CD14-positive monocyte (primary cell): ENCODE measurements around the gene TSPAN31. TPM values are rescaled to one million over a fixed set of nuclear protein-coding genes. Genes with fewer than 3 reads are reported as not detected.

Experiments
- DNase-seq, 3 donors: peaks; one replicate each; pipeline ENCODE4 v3.0.0-alpha.2; 2011 to 2022
- H2AFZ ChIP-seq: 2 replicates; pipeline ENCODE4 v1.6.0; 2012; ENCODE audit warnings: mild to moderate bottlenecking, low read depth, low read length, inconsistent platforms; ENCODE audit not compliant: insufficient read depth, poor library complexity, severe bottlenecking
- H3K27ac ChIP-seq, 2 donors: 1 replicate in 1 of 2; 2 replicates in 1 of 2; pipeline ENCODE4 v1.5.1; 2012 to 2013; ENCODE audit warnings: low read length in 2 of 2, control low read depth in 1 of 2, inconsistent platforms in 1 of 2, low read depth in 1 of 2, mild to moderate bottlenecking in 1 of 2
- H3K27me3 ChIP-seq, 2 donors: one replicate each; pipeline versions ENCODE4 v1.6.0 to v1.6.1; 2011 to 2013; ENCODE audit warnings: low read length in 2 of 2; ENCODE audit not compliant: control insufficient read depth in 2 of 2, insufficient read depth in 2 of 2
- H3K36me3 ChIP-seq, 2 donors: replicated peaks in 1 of 2; 1 replicate in 1 of 2; 2 replicates in 1 of 2; pipeline versions ENCODE4 v1.5.1 to v1.6.1; 2012 to 2013; ENCODE audit warnings: low read length in 2 of 2, control low read depth in 1 of 2, inconsistent platforms in 1 of 2, mild to moderate bottlenecking in 1 of 2; ENCODE audit not compliant: insufficient read depth in 2 of 2, control insufficient read depth in 1 of 2
- H3K4me1 ChIP-seq, 2 donors: 1 replicate in 1 of 2; 2 replicates in 1 of 2; pipeline versions ENCODE4 v1.5.1 to v1.6.1; 2012 to 2013; ENCODE audit warnings: low read length in 2 of 2, control low read depth in 1 of 2, inconsistent platforms in 1 of 2, mild to moderate bottlenecking in 1 of 2, moderate library complexity in 1 of 2; ENCODE audit not compliant: insufficient read depth in 2 of 2, control insufficient read depth in 1 of 2
- H3K4me2 ChIP-seq: replicated peaks from 2 replicates; pipeline ENCODE3; 2012; ENCODE audit warnings: low read length, moderate library complexity, mild to moderate bottlenecking; ENCODE audit not compliant: poor library complexity, severe bottlenecking; ENCODE audit errors: extremely low read depth
- H3K4me3 ChIP-seq, 3 experiments: fragments of 200-600 bp in 1 of 3; sonication (generic) in 1 of 3; replicated peaks in 1 of 3; 1 replicate in 2 of 3; 2 replicates in 1 of 3; pipeline ENCODE4 v1.5.1; 2011 to 2013; ENCODE audit warnings: low read length in 3 of 3, mild to moderate bottlenecking in 3 of 3, control low read depth in 2 of 3, low read depth in 2 of 3, inconsistent platforms in 1 of 3, moderate library complexity in 1 of 3
- H3K79me2 ChIP-seq: 2 replicates; pipeline ENCODE4 v1.6.0; 2012; ENCODE audit warnings: mild to moderate bottlenecking, control low read depth, inconsistent platforms, low read length, moderate library complexity; ENCODE audit not compliant: insufficient read depth
- H3K9ac ChIP-seq: 2 replicates; pipeline ENCODE4 v1.6.0; 2017; ENCODE audit warnings: low read length, mild to moderate bottlenecking; ENCODE audit not compliant: insufficient read depth, poor library complexity, severe bottlenecking
- H3K9me3 ChIP-seq, 2 donors: replicated peaks in 1 of 2; 1 replicate in 1 of 2; 2 replicates in 1 of 2; pipeline versions ENCODE4 v1.5.1 to v1.6.1; 2012 to 2013; ENCODE audit warnings: low read length in 2 of 2, control low read depth in 1 of 2; ENCODE audit not compliant: control insufficient read depth in 1 of 2, insufficient read depth in 1 of 2
- H4K20me1 ChIP-seq: 2 replicates; pipeline ENCODE4 v1.6.0; 2012; ENCODE audit warnings: mild to moderate bottlenecking, low read length, control low read depth, moderate library complexity; ENCODE audit not compliant: insufficient read depth
- H3K27ac Mint-ChIP-seq, 7 donors: one replicate each; pipeline ENCODE4 v1.8.0; 2020; ENCODE audit warnings: mild to moderate bottlenecking in 7 of 7, mixed read lengths in 7 of 7, moderate library complexity in 6 of 7, inconsistent platforms in 2 of 7
- H3K27me3 Mint-ChIP-seq, 3 donors: one replicate each; pipeline ENCODE4 v1.8.0; 2021 to 2022; ENCODE audit warnings: low read depth in 3 of 3, mild to moderate bottlenecking in 3 of 3, mixed read lengths in 3 of 3, moderate library complexity in 3 of 3, inconsistent platforms in 1 of 3
- H3K36me3 Mint-ChIP-seq, 2 donors: one replicate each; pipeline ENCODE4 v1.8.0; 2020; ENCODE audit warnings: mixed read lengths in 2 of 2, inconsistent platforms in 1 of 2, mild to moderate bottlenecking in 1 of 2
- H3K4me1 Mint-ChIP-seq: one replicate; pipeline ENCODE4 v1.8.0; 2020; ENCODE audit warnings: mild to moderate bottlenecking, mixed read lengths
- H3K4me3 Mint-ChIP-seq, 2 donors: one replicate each; pipeline ENCODE4 v1.8.0; 2020; ENCODE audit warnings: mild to moderate bottlenecking in 2 of 2, mixed read lengths in 2 of 2, moderate library complexity in 1 of 2
- H3K9me3 Mint-ChIP-seq, 7 donors: one replicate each; pipeline ENCODE4 v1.8.0; 2020 to 2022; ENCODE audit warnings: mixed read lengths in 7 of 7, mild to moderate bottlenecking in 6 of 7, moderate library complexity in 6 of 7, inconsistent platforms in 2 of 7
- WGBS: methylation state at CpG from one replicate; pipeline ENCODE4 v1.1.5; 2013; ENCODE audit warnings: missing lambda C conversion rate; ENCODE audit not compliant: insufficient coverage; 5-methylcytosine and 5-hydroxymethylcytosine counted together
- intact Hi-C, 2 donors: fragments of 100-400 bp; cut with micrococcal nuclease; formaldehyde crosslinking; loops; one replicate each; pipeline versions ENCODE4 v1.15.0 to v1.15.1; 2023
- polyA plus RNA-seq, 3 donors: library from polyadenylated mRNA; depleted of rRNA in 1 of 3; unstranded in 2 of 3; stranded (reverse) in 1 of 3; fragments of 300-500 nt in 2 of 3; fragments of >200 nt in 1 of 3; fragmentation: Illumina TruSeq in 2 of 3; gene quantifications; 1 replicate in 2 of 3; 2 replicates in 1 of 3; pipeline ENCODE4 v1.2.3, GENCODE V29; 2012 to 2021
- TF ChIP-seq, protein P1 (sequence below): fragments of 200-600 bp; IDR thresholded peaks from one replicate; pipeline ENCODE4 v1.8.0; 2022; ENCODE audit warnings: antibody characterized with exemption, mild to moderate bottlenecking

The TSPAN31 gene
- polyA plus RNA-seq, 3 donors = 20.6 to 48.1 (median 43.0) TPM

DNA sequence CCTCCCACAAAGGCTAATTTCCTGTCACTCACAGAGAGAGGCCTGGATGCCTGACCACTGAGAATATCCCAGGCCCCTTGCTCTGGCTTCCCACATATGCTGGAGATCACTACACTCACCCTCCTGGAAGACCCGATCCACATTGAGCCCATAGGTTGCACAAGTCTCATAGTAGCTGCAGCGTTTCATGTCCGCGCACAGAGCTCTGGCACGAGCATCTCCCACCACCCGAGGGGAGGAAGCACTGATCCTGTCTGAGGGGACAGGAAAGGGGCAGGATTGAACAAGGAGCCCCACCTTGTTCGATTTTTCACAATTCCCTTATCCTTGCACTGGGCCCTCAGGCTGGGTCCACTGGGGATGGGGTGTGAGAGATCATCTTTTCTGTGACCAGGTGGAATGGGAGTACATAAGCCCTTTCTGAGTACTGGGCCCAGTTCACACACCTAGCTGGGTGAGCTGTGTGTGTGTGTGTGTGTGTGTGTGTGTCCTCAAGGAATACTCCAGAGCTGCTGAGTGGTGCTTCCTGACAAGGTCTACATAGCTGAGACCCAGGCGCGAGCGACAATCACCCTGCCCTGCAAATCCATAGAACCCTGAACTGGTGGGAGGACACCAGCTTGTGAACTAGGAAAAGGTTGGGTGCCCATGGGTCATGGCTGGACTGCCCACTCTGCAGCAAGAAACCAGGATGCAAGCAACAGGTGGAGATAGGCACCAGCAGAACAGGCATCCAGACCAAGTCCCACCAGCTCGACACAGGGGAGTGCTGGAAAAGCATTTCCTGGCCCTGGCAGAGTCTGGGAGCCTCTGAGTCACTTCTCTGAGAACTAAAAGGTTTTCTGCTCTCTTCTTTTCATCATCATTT is 11.9 kb upstream of the TSPAN31 start:
- H2AFZ ChIP-seq = no peak overlapping the region
- TF ChIP-seq, protein P1, sequence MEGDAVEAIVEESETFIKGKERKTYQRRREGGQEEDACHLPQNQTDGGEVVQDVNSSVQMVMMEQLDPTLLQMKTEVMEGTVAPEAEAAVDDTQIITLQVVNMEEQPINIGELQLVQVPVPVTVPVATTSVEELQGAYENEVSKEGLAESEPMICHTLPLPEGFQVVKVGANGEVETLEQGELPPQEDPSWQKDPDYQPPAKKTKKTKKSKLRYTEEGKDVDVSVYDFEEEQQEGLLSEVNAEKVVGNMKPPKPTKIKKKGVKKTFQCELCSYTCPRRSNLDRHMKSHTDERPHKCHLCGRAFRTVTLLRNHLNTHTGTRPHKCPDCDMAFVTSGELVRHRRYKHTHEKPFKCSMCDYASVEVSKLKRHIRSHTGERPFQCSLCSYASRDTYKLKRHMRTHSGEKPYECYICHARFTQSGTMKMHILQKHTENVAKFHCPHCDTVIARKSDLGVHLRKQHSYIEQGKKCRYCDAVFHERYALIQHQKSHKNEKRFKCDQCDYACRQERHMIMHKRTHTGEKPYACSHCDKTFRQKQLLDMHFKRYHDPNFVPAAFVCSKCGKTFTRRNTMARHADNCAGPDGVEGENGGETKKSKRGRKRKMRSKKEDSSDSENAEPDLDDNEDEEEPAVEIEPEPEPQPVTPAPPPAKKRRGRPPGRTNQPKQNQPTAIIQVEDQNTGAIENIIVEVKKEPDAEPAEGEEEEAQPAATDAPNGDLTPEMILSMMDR = no peak
- no peak overlapping the region for H3K27ac ChIP-seq
- no peaks in the 10 kb centered on the region for H4K20me1 ChIP-seq
- peaks cover 59 to 74% of the 10 kb centered on the region in 2 donors for H3K36me3 ChIP-seq
- no peaks in the 10 kb centered on the region for H3K4me1 ChIP-seq
- H3K4me2 ChIP-seq = no peak overlapping the region
- Mint-ChIP-seq H3K36me3 (peaks cover 64 to 73% of the 10 kb centered on the region in 2 donors), H3K27me3 (peaks cover 0 to 1% (median 0%) of the 10 kb centered on the region in 3 donors), H3K9me3 (peaks cover 0 to 2% (median 0%) of the 10 kb centered on the region in 7 donors), H3K4me3 (no peak overlapping the region), H3K4me1 (no peaks in the 10 kb centered on the region), H3K27ac (peak overlapping the region in 3 of 7 donors; percentile 21 to 42 (median 21))
- H3K4me3 ChIP-seq = no peak overlapping the region
- WGBS = 100% methylated on average over 4 of the region's 11 CpGs
- no peaks in the 10 kb centered on the region for H3K27me3 ChIP-seq
- H3K79me2 ChIP-seq = no peaks in the 10 kb centered on the region
- H3K9ac ChIP-seq = no peak overlapping the region
- no peaks in the 10 kb centered on the region for H3K9me3 ChIP-seq
- intact Hi-C loops = no loop called here
- no peak for DNase-seq

GRCh38 chr12:57733928-57734327 is 10.9 kb upstream of the TSPAN31 start:
- no peaks in the 10 kb centered on the region for H3K9me3 ChIP-seq
- peaks cover under 1% of the 10 kb centered on the region for H3K79me2 ChIP-seq
- no peak overlapping the region for H3K27ac ChIP-seq
- no peaks in the 10 kb centered on the region for H3K27me3 ChIP-seq
- no peak overlapping the region for H2AFZ ChIP-seq
- no peak for DNase-seq
- no peaks in the 10 kb centered on the region for H3K4me1 ChIP-seq
- Mint-ChIP-seq H3K27me3 (no peaks in the 10 kb centered on the region), H3K4me3 (no peak overlapping the region), H3K27ac (peak overlapping the region in 1 of 7 donors; percentile 21), H3K36me3 (peaks cover 60 to 65% of the 10 kb centered on the region in 2 donors), H3K9me3 (peaks cover 0 to 2% (median 0%) of the 10 kb centered on the region in 7 donors), H3K4me1 (peaks cover under 1% of the 10 kb centered on the region)
- WGBS = 96% methylated on average over 6 of the region's 6 CpGs
- no peak overlapping the region for H3K9ac ChIP-seq
- peaks cover 59 to 69% of the 10 kb centered on the region in 2 donors for H3K36me3 ChIP-seq
- TF ChIP-seq, protein P1 = no peak
- intact Hi-C loops = no loop called here
- no peaks in the 10 kb centered on the region for H4K20me1 ChIP-seq
- H3K4me3 ChIP-seq = no peak overlapping the region
- H3K4me2 ChIP-seq = no peak overlapping the region
